Measurements from ENCODE around the gene OGN. TPM values are rescaled to one million over a fixed set of nuclear protein-coding genes. Genes with fewer than 3 reads are reported as not detected.

The OGN gene
- total and polyA plus RNA-seq, 2 of the 4 experiments (the other 2 are of a cell fraction), result under 0.01 to 0.10 TPM

- Histone ChIP-seq H3K9me1 (ENCODE audit: insufficient read depth, low read length) (no peaks in the 10 kb centered on the region), H2AK5ac (ENCODE audit: low read depth, low read length) (no peak overlapping the region), H2BK20ac (ENCODE audit: low read depth, low read length) (no peak overlapping the region), H4K20me1 (ENCODE audit: insufficient read depth, low read length) (no peaks in the 10 kb centered on the region), H2AK9ac (replicated peaks; ENCODE audit: low read depth, low read length, poor library complexity) (no peak overlapping the region), H3K27ac (ENCODE audit: insufficient read depth, low read length) (no peak overlapping the region), H3K4ac (ENCODE audit: low read depth, low read length) (no peak overlapping the region), H2AFZ (replicated peaks; ENCODE audit: low read length, poor library complexity) (no peak overlapping the region), H4K5ac (ENCODE audit: low read depth, low read length) (no peak overlapping the region), H3K4me1 (ENCODE audit: control insufficient read depth, insufficient read depth, low read length) (no peaks in the 10 kb centered on the region), H4K91ac (ENCODE audit: insufficient read depth, low read depth, low read length) (no peak overlapping the region), H3K9me3 (ENCODE audit: control insufficient read depth, insufficient read depth, low read length) (peaks cover 2% of the 10 kb centered on the region), H3K23ac (ENCODE audit: low read depth, low read length) (no peak overlapping the region), H3K9ac (ENCODE audit: low read depth, low read length) (no peak overlapping the region), H2BK120ac (ENCODE audit: low read depth, low read length) (no peak overlapping the region), H3K18ac (ENCODE audit: low read depth, low read length) (no peak overlapping the region), H3K36me3 (ENCODE audit: control insufficient read depth, insufficient read depth, low read length) (no peaks in the 10 kb centered on the region), H2BK5ac (ENCODE audit: low read depth, low read length, poor library complexity, severe bottlenecking) (no peak overlapping the region), H3K56ac (ENCODE audit: extremely low read depth, insufficient read depth, low read length) (no peak overlapping the region), H3K27me3 (ENCODE audit: control insufficient read depth, insufficient read depth, low read length) (no peaks in the 10 kb centered on the region), H3K79me1 (ENCODE audit: low read depth in 1 of 2, low read length in 2 of 2) (no peaks in the 10 kb centered on the region), H2BK15ac (ENCODE audit: low read depth, low read length) (no peak overlapping the region), H3K14ac (replicated peaks; ENCODE audit: low read depth, low read length) (no peak overlapping the region), H3K4me2 (ENCODE audit: low read depth, low read length) (no peak overlapping the region), H4K8ac (ENCODE audit: low read depth in 2 of 2, low read length in 2 of 2) (no peak overlapping the region), H3K4me3 (ENCODE audit: insufficient read depth, low read depth, low read length) (no peak overlapping the region)
- DNase-seq (no peak), ATAC-seq (ENCODE audit: low read depth) (no peak)
- WGBS, 2 experiments (ENCODE audit: extremely low coverage in 2 of 2, insufficient read length in 1 of 2), result no CpG with 5 or more reads among the region's 3 CpGs
- no TSS peak for BruUV-seq (replicated peaks)
- intact Hi-C loops (cut with micrococcal nuclease) (no loop called here), dilution Hi-C loops (cut with HindIII; ENCODE audit: low sequenced_read_pairs, unreplicated experiment) (no loop called here), in situ Hi-C loops (cut with MboI; ENCODE audit: low sequenced_read_pairs) (no loop called here)
- POLR2A ChIA-PET (ENCODE audit: unreplicated experiment), result no interaction called here
- no peak for TF ChIP-seq RCOR1 (IDR thresholded peaks at IDR 0.05; ENCODE audit: insufficient replicate concordance, low read length)
- no peak for TF ChIP-seq MXI1 (IDR thresholded peaks at IDR 0.05; ENCODE audit: borderline replicate concordance, low read depth, low read length)
- no peak for TF ChIP-seq NFE2L2 (IDR thresholded peaks at IDR 0.05; ENCODE audit: low read depth, low read length)
- TF ChIP-seq RFX5 (IDR thresholded peaks at IDR 0.05; ENCODE audit: low read depth, low read length), result no peak
- CTCF ChIA-PET, result interaction anchor here (0.6 to 0.7 kb wide), 2 partner anchors 41 to 248 kb away, joined by 3 read pairs; no protein-coding TSS in a partner anchor
Observed at GRCh38 chr9:92360083-92360482, 44.3 kb downstream of the OGN start.
